Measurements from ENCODE around the gene UBAP1L. TPM values are rescaled to one million over a fixed set of nuclear protein-coding genes. Genes with fewer than 3 reads are reported as not detected.
A peak's percentile ranks its signal among the peaks of the same experiment; 100 is the strongest.

The UBAP1L gene
- total and polyA plus RNA-seq, 2 experiments from 2014 or later = 0.43 to 0.89 TPM

DNA sequence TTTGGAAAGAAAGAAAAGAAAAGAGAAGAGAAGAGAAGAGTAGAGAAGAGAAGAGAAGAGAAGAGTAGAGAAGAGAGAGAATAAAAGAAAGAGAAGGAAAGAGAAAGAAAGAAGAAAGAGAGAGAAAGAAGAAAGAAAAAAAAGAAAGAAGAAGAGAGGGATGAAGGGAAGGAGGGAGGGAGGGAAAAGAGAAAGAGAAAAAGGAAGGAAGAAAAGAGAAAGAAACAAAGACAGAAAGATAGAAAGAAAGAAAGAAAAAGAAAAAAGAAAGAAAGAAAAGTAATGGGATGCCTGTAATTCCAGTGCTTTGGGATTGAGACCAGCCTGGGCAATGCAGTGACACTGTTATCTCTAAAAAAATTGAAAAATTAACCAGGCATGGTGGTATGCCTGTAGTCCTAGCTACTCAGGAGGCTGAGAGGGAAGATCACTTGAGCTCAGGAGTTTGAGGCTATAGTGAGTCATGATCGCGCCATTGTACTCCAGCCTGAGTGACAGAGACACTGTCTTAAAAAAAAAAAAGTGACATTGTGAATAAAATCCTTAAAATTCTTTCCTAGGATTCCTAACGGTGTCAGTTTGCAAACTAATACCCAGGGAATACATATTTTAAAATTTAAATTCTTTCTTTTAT is 48.9 kb downstream of the UBAP1L start:
- 8 to 13% methylated on average over 3 of the region's 3 CpGs for WGBS, 2 experiments (ENCODE audit: low coverage in 1 of 2, low lambda C conversion rate in 2 of 2, missing lambda C conversion rate in 2 of 2)
- Histone ChIP-seq H3K9ac (no peak overlapping the region), H3K4me2 (ENCODE audit: unreplicated experiment) (no peak overlapping the region), H2AFZ (no peak overlapping the region), H3F3A (ENCODE audit: insufficient read depth) (peaks cover 22% of the 10 kb centered on the region), H3K9me2 (ENCODE audit: insufficient read depth) (no peaks in the 10 kb centered on the region), H3K4me3 (no peak overlapping the region), H3K27me3 (replicated peaks; ENCODE audit: insufficient read depth) (peaks cover 19% of the 10 kb centered on the region), H3K27ac (no peak overlapping the region), H3K9me3 (ENCODE audit: low read depth) (no peaks in the 10 kb centered on the region), H3K4me1 (ENCODE audit: insufficient read depth) (peaks cover 24% of the 10 kb centered on the region), H4K20me1 (ENCODE audit: insufficient read depth) (no peaks in the 10 kb centered on the region), H3K79me2 (ENCODE audit: insufficient read depth) (no peaks in the 10 kb centered on the region), H3K36me3 (ENCODE audit: low read depth) (no peaks in the 10 kb centered on the region)
- TF ChIP-seq EZH2phosphoT487 (IDR thresholded peaks at IDR 0.05; ENCODE audit: insufficient read depth, low read depth) (no peak), EZH2 (IDR thresholded peaks at IDR 0.05; ENCODE audit: insufficient read depth, poor library complexity, severe bottlenecking) (no peak)
- DNase-seq = peak; percentile 59
- in situ Hi-C loops (cut with MboI) = no loop called here

DNA sequence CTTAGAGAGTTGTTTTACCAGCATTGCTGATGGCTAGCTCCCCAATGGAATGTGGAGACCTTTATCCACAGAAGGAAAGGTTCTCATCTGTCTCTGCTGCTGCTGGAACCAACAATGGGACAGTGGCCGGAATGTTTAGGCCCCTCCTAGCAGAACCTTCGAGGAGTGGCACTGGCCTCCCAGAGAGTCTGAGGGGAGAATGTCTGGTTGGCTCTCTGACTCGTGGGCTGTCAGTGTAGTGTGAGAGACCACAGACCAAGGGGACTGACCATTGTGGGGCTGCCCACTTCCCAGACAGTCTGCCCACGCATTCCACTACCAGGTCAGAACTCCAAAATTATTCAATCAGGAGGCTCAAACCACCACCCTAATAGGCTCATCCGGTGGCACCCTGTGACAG is 52.3 kb downstream of the UBAP1L start:
- Histone ChIP-seq H3K4me3 (no peak overlapping the region), H2AFZ (no peak overlapping the region), H3K79me2 (ENCODE audit: insufficient read depth) (no peaks in the 10 kb centered on the region), H3K9me3 (ENCODE audit: low read depth) (no peaks in the 10 kb centered on the region), H3K27me3 (replicated peaks; ENCODE audit: insufficient read depth) (peaks cover 19% of the 10 kb centered on the region), H3K4me2 (ENCODE audit: unreplicated experiment) (no peak overlapping the region), H3K9me2 (ENCODE audit: insufficient read depth) (no peaks in the 10 kb centered on the region), H4K20me1 (ENCODE audit: insufficient read depth) (no peaks in the 10 kb centered on the region), H3K36me3 (ENCODE audit: low read depth) (no peaks in the 10 kb centered on the region), H3K9ac (no peak overlapping the region), H3K4me1 (ENCODE audit: insufficient read depth) (no peaks in the 10 kb centered on the region), H3K27ac (no peak overlapping the region), H3F3A (ENCODE audit: insufficient read depth) (no peaks in the 10 kb centered on the region; the same call in 1 of the 2 replicates)
- WGBS, 2 experiments (ENCODE audit: low coverage in 1 of 2, low lambda C conversion rate in 2 of 2, missing lambda C conversion rate in 2 of 2) = 67 to 75% methylated on average over 5 of the region's 5 CpGs
- DNase-seq = no peak
- TF ChIP-seq EZH2phosphoT487 (IDR thresholded peaks at IDR 0.05; ENCODE audit: insufficient read depth, low read depth) = no peak
- TF ChIP-seq EZH2 (IDR thresholded peaks at IDR 0.05; ENCODE audit: insufficient read depth, poor library complexity, severe bottlenecking) = no peak
- in situ Hi-C loops (cut with MboI) = no loop called here

DNA sequence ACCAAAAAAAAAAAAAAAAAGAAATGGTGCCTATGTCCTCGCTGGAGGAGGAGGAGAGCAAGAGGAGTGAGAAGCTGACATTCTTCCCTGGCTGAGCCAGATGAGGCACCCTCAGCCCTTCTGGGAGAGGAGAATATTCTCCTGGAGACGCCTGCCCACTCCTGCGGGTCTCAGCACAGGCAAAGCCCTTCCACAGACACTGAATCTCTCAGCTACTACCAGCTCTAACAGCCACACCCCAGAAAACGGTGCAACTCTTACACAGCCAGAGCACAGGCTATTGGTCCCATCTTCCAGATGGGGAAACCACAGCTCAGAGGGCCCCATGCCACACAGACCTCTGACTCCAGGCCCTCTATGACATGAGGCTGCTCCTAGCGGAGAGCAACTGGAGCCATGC is 52.9 kb downstream of the UBAP1L start:
- H2AFZ ChIP-seq = no peak overlapping the region
- H3K4me3 ChIP-seq = no peak overlapping the region
- no peak overlapping the region for H3K27ac ChIP-seq
- in situ Hi-C loops (cut with MboI) = no loop called here
- H3K36me3 ChIP-seq (ENCODE audit: low read depth) = no peaks in the 10 kb centered on the region
- no peak overlapping the region for H3K4me2 ChIP-seq (ENCODE audit: unreplicated experiment)
- no peaks in the 10 kb centered on the region for H3K79me2 ChIP-seq (ENCODE audit: insufficient read depth)
- no peaks in the 10 kb centered on the region for H4K20me1 ChIP-seq (ENCODE audit: insufficient read depth)
- peaks cover 14% of the 10 kb centered on the region for H3K27me3 ChIP-seq (replicated peaks; ENCODE audit: insufficient read depth)
- no peaks in the 10 kb centered on the region for H3K9me3 ChIP-seq (ENCODE audit: low read depth)
- no peak for DNase-seq
- no peaks in the 10 kb centered on the region for H3K4me1 ChIP-seq (ENCODE audit: insufficient read depth)
- no peaks in the 10 kb centered on the region; the same call in 1 of the 2 replicates for H3F3A ChIP-seq (ENCODE audit: insufficient read depth)
- no peak overlapping the region for H3K9ac ChIP-seq
- H3K9me2 ChIP-seq (ENCODE audit: insufficient read depth) = no peaks in the 10 kb centered on the region
- TF ChIP-seq EZH2phosphoT487 (IDR thresholded peaks at IDR 0.05; ENCODE audit: insufficient read depth, low read depth) (no peak), EZH2 (IDR thresholded peaks at IDR 0.05; ENCODE audit: insufficient read depth, poor library complexity, severe bottlenecking) (no peak)
- 64 to 67% methylated on average over 5 of the region's 5 CpGs for WGBS, 2 experiments (ENCODE audit: low coverage in 1 of 2, low lambda C conversion rate in 2 of 2, missing lambda C conversion rate in 2 of 2)

DNA sequence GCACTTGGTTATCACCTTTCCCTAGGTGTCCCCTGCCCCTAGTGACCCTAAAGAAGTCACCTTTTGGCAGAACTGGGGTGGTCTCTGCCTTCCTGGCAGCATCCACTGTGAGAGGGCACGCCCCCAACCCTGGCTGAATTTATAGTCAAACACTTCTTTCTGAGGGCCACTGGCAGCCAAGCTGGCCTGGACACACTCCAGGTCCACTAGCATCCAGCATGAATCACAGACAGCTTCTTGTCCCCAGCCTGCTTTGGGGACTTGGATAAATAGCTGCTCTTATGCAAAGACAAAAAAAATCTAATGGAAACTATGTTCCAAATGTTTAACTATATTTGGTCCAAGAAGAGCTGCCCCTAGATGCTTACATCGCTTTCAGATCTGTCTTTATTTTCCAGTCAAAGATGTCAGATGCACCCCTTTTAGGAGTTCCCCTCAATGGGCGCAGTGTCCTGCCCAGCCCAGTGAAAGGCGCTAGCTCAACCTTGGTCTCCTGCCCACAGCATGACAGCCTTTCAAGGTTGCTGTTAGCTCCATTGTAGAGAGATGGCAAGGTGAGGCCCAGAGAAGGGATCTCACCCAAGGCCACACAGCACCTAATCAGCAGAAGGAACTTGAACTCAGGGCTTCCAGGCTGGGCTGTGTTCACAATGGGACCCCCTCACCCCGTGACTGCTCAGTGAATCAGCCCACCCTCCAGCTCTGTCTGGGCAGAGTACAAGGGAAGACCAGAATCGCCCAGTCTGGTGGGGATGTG is 54.2 kb downstream of the UBAP1L start:
- no peaks in the 10 kb centered on the region; the same call in none of the 2 replicates for H3F3A ChIP-seq (ENCODE audit: insufficient read depth)
- no peaks in the 10 kb centered on the region for H4K20me1 ChIP-seq (ENCODE audit: insufficient read depth)
- no peak overlapping the region for H3K4me3 ChIP-seq
- no peak overlapping the region for H3K27ac ChIP-seq
- H3K36me3 ChIP-seq (ENCODE audit: low read depth) = no peaks in the 10 kb centered on the region
- DNase-seq = no peak
- no peaks in the 10 kb centered on the region for H3K9me2 ChIP-seq (ENCODE audit: insufficient read depth)
- H3K9me3 ChIP-seq (ENCODE audit: low read depth) = no peaks in the 10 kb centered on the region
- TF ChIP-seq EZH2 (IDR thresholded peaks at IDR 0.05; ENCODE audit: insufficient read depth, poor library complexity, severe bottlenecking) (no peak), EZH2phosphoT487 (IDR thresholded peaks at IDR 0.05; ENCODE audit: insufficient read depth, low read depth) (no peak)
- in situ Hi-C loops (cut with MboI) = no loop called here
- 62 to 64% methylated on average over 6 of the region's 6 CpGs for WGBS, 2 experiments (ENCODE audit: low coverage in 1 of 2, low lambda C conversion rate in 2 of 2, missing lambda C conversion rate in 2 of 2)
- H3K9ac ChIP-seq = no peak overlapping the region
- H3K4me2 ChIP-seq (ENCODE audit: unreplicated experiment) = no peak overlapping the region
- no peak overlapping the region for H2AFZ ChIP-seq
- H3K27me3 ChIP-seq (replicated peaks; ENCODE audit: insufficient read depth) = peaks cover 3% of the 10 kb centered on the region; the same call in 1 of the 2 replicates
- H3K79me2 ChIP-seq (ENCODE audit: insufficient read depth) = no peaks in the 10 kb centered on the region
- no peaks in the 10 kb centered on the region for H3K4me1 ChIP-seq (ENCODE audit: insufficient read depth)
